Sigmoid colon (tissue), 4 donors: Measurements from ENCODE around the gene KIR3DL1.
"Not testable (repeated sequence)": the region's sequence is repeated elsewhere in the genome, so short reads cannot be mapped to it uniquely, and the experiment has no call there.

Source experiments
- EP300 ChIP-seq, 4 donors: sonication (generic); formaldehyde crosslinking; IDR thresholded peaks; one replicate each; pipeline ENCODE4 v1.6.1; 2017; ENCODE audit warnings: antibody characterized with exemption in 4 of 4
- POLR2A ChIP-seq, 2 donors: fragments of 450-650 bp; IDR thresholded peaks; one replicate each; pipeline ENCODE4 v1.6.1; 2016; ENCODE audit warnings: antibody characterized with exemption in 2 of 2, mild to moderate bottlenecking in 2 of 2, moderate library complexity in 2 of 2
- TF ChIP-seq, protein P1 (sequence below), 4 experiments: fragments of 450-650 bp in 3 of 4; fragments of 200-600 bp in 1 of 4; IDR thresholded peaks; one replicate each; pipeline ENCODE4 v1.5.1; 2016 to 2019; ENCODE audit warnings: antibody characterized with exemption in 4 of 4, mild to moderate bottlenecking in 3 of 4, moderate library complexity in 2 of 4

- TF ChIP-seq, protein P1, sequence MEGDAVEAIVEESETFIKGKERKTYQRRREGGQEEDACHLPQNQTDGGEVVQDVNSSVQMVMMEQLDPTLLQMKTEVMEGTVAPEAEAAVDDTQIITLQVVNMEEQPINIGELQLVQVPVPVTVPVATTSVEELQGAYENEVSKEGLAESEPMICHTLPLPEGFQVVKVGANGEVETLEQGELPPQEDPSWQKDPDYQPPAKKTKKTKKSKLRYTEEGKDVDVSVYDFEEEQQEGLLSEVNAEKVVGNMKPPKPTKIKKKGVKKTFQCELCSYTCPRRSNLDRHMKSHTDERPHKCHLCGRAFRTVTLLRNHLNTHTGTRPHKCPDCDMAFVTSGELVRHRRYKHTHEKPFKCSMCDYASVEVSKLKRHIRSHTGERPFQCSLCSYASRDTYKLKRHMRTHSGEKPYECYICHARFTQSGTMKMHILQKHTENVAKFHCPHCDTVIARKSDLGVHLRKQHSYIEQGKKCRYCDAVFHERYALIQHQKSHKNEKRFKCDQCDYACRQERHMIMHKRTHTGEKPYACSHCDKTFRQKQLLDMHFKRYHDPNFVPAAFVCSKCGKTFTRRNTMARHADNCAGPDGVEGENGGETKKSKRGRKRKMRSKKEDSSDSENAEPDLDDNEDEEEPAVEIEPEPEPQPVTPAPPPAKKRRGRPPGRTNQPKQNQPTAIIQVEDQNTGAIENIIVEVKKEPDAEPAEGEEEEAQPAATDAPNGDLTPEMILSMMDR (IDR thresholded peaks at IDR 0.05) = not testable (repeated sequence)
- not testable (repeated sequence) for TF ChIP-seq EP300, POLR2A (IDR thresholded peaks at IDR 0.05)
Observed at GRCh38 chr19:54772666-54773065, 43.6 kb upstream of the KIR3DL1 start.
